Smooth muscle cell of the coronary artery (primary cell): ENCODE results near the gene DTWD2. TPM values are rescaled to one million over a fixed set of nuclear protein-coding genes. Genes with fewer than 3 reads are reported as not detected.

Source experiments
- total RNA-seq: library from RNA; depleted of rRNA; stranded (reverse); fragments of >200 nt; gene quantifications from 2 replicates; pipeline ENCODE4 v1.2.3, GENCODE V29; 2014; ENCODE audit warnings: low replicate concordance

DTWD2 gene, protein sequence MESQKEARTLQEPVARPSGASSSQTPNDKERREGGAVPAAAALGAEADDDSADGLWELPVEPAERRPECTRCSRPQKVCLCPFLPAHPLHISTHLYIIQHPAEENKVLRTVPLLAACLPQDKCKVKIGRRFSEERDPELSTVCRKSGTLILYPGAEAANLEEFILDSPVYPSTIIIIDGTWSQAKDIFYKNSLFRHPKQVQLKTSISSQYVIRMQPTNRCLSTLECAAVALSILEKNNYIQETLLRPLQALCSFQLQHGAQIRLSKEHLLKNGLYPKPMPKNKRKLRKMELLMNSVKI
- 1.2 and 3.4 TPM in 2 replicates for total RNA-seq

DNA sequence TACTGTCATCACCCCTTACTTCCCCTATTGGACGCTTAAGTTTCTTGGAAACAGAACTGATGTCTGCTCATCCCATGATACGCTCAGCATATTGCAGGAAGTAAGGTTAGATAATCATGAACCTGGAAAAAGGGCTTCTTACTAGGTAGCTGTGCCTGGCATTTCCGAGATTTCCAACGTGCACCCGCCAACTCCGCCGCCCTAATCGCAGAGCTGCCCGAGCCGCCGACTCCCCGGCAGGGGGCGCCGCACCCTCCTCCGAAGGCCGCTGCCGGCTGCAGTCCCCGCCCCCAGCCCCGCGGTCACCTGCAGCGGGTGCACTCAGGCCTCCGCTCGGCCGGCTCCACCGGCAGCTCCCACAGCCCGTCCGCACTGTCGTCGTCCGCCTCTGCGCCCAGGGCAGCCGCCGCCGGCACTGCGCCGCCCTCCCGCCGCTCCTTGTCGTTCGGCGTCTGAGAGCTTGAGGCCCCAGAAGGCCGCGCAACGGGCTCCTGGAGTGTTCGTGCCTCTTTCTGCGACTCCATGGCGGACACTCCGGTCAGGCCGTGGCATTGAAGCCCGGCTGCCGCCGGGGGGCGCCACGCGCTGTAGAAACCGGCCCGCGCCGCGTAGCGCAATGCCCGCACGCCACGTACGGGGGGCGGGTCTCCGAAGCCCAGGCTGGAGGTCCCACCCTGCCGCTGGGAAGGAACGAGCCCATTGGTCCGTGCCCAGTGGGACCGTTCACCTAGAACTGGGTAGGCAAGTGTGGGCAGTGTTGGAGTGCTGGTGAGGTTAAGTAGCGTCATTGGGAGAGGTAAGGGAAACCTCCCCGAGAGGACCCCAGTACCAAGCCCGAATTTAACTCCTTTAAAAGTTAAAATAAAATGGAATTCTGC, at the start of gene DTWD2:
Gene DTWD2 (minus strand): TSS at position 560 of the 878 bp plus-strand sequence. CDS start 36 bp downstream, at position 524.

Other genes starting within 250 kb of the DTWD2 start
- 19.4 and 24.1 TPM in 2 replicates for gene DMXL1, start 82.5 kb upstream of the DTWD2 start, total RNA-seq